ENCODE data around the gene PPP1R9A. TPM values are rescaled to one million over a fixed set of nuclear protein-coding genes. Genes with fewer than 3 reads are reported as not detected.
A peak's percentile ranks its signal among the peaks of the same experiment; 100 is the strongest.

The PPP1R9A gene
- total RNA-seq, 4 donors from 2014 or later: 4.7 to 23.9 (median 11.8) TPM

GRCh38 chr7:95026018-95026417, 118.6 kb downstream of the PPP1R9A start:
- Histone ChIP-seq H3K27me3 (no peaks in the 10 kb centered on the region), H3K9me3 (peaks cover 0 to 9% (median 0%) of the 10 kb centered on the region in 4 donors), H3K36me3 (no peaks in the 10 kb centered on the region), H3K4me1 (no peaks in the 10 kb centered on the region), H3K4me3 (no peak overlapping the region), H3K27ac (no peak overlapping the region)
- no peak for TF ChIP-seq POLR2A (IDR thresholded peaks at IDR 0.05)
- TF ChIP-seq, protein P1, sequence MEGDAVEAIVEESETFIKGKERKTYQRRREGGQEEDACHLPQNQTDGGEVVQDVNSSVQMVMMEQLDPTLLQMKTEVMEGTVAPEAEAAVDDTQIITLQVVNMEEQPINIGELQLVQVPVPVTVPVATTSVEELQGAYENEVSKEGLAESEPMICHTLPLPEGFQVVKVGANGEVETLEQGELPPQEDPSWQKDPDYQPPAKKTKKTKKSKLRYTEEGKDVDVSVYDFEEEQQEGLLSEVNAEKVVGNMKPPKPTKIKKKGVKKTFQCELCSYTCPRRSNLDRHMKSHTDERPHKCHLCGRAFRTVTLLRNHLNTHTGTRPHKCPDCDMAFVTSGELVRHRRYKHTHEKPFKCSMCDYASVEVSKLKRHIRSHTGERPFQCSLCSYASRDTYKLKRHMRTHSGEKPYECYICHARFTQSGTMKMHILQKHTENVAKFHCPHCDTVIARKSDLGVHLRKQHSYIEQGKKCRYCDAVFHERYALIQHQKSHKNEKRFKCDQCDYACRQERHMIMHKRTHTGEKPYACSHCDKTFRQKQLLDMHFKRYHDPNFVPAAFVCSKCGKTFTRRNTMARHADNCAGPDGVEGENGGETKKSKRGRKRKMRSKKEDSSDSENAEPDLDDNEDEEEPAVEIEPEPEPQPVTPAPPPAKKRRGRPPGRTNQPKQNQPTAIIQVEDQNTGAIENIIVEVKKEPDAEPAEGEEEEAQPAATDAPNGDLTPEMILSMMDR (IDR thresholded peaks at IDR 0.05): no peak
- no peak for DNase-seq

DNA sequence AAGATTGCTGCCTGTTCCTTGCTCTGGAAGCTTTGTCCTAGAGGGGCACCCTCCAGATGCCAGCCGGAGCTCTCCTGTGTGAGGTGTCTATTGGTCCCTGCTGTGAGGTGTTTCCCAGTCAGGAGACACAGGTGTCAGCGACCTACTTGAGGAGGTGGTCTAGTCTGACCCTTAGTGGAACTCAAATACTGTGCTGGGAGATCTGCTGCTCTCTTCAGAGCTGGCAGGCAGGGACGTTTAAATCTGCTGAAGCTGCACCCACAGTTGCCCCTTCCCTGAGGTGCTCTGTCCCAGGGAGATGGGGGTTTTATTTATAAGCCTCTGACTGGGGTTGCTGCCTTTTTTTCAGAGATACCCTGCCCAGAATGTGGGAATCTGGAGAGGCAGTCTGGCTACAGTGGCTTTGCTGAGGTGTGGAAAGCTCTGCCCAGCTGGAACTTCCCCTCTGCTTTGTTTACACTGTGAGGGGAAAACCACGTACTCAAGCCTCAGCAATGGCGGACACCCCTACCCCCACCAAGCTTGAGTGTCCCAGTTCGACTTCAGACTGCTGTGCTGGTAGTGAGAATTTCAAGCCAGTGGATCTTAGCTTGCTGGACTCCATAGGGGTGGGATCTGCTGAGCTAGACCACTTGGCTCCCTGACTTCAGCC, 119.2 kb downstream of the PPP1R9A start:
- TF ChIP-seq POLR2A (IDR thresholded peaks at IDR 0.05): no peak
- TF ChIP-seq, protein P1 (IDR thresholded peaks at IDR 0.05): no peak
- no peaks in the 10 kb centered on the region for H3K27me3 ChIP-seq
- H3K36me3 ChIP-seq: no peaks in the 10 kb centered on the region
- no peak overlapping the region for H3K27ac ChIP-seq
- H3K4me3 ChIP-seq: no peak overlapping the region
- no peaks in the 10 kb centered on the region for H3K4me1 ChIP-seq
- DNase-seq: no peak
- H3K9me3 ChIP-seq: peaks cover 0 to 9% (median 0%) of the 10 kb centered on the region in 4 donors

GRCh38 chr7:95027234-95027872, 120.0 kb downstream of the PPP1R9A start:
- no peaks in the 10 kb centered on the region for H3K36me3 ChIP-seq
- no peak overlapping the region for H3K27ac ChIP-seq

DNA sequence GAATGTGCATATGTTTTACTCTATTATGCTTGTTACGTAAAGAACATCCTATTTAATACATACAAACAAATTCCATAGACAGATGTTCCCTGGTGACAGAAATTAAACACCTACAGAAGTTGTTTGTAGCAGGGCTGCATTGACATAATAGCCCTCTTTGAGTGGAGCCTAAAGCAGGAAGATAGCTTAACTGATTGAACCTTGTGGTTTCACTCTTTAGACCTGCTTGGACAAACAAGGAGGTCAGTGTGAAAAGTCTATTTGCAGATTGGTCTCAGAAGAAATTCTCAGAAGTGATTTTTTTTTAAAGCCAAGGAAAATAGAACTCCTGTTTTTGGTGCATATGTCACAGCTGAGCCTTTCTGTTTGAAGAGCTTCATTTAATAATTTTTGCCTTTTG, 121.3 kb downstream of the PPP1R9A start:
- Histone ChIP-seq H3K36me3 (no peaks in the 10 kb centered on the region), H3K27ac (no peak overlapping the region), H3K4me1 (no peaks in the 10 kb centered on the region), H3K9me3 (peaks cover 0 to 9% (median 0%) of the 10 kb centered on the region in 4 donors), H3K4me3 (no peak overlapping the region), H3K27me3 (no peaks in the 10 kb centered on the region)
- DNase-seq: no peak
- TF ChIP-seq, protein P1 (IDR thresholded peaks at IDR 0.05): no peak
- no peak for TF ChIP-seq POLR2A (IDR thresholded peaks at IDR 0.05)

More at GRCh38 chr7:95027234-95027872, 120.0 kb downstream of the PPP1R9A start:
- peaks cover 0 to 9% (median 0%) of the 10 kb centered on the region in 4 donors for H3K9me3 ChIP-seq
- H3K4me1 ChIP-seq: no peaks in the 10 kb centered on the region
- no peak overlapping the region for H3K4me3 ChIP-seq
- TF ChIP-seq POLR2A (IDR thresholded peaks at IDR 0.05): no peak
- TF ChIP-seq, protein P1 (IDR thresholded peaks at IDR 0.05): no peak
- peak in 1 of 3 donors; percentile 47 for DNase-seq
- no peaks in the 10 kb centered on the region for H3K27me3 ChIP-seq

DNA sequence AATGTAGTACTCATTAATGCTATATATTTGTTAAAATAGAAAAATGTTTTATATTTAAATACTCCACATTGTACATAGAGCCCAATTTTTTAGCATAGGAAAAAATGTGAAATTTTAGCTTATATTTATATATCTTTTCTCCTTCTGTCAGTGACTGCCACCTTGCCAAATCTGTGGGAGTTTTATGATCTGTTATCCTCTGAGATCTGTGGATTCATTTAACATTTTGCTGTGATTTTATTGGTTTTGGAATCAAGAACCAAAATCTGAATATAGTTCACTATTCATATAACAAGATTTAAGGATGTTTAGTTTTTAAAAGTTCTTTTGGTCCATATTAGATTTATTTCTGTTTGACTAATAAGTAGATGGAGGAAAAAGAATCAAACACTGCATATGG, 127.9 kb downstream of the PPP1R9A start:
- no peak for DNase-seq
- Histone ChIP-seq H3K4me3 (no peak overlapping the region), H3K27me3 (no peaks in the 10 kb centered on the region), H3K4me1 (no peaks in the 10 kb centered on the region), H3K9me3 (no peaks in the 10 kb centered on the region), H3K27ac (no peak overlapping the region), H3K36me3 (no peaks in the 10 kb centered on the region)
- TF ChIP-seq POLR2A (IDR thresholded peaks at IDR 0.05): no peak
- TF ChIP-seq, protein P1 (IDR thresholded peaks at IDR 0.05): no peak

All from Peyer's patch (tissue), 4 donors.